ENCODE measurements around the gene AQP2. TPM values are rescaled to one million over a fixed set of nuclear protein-coding genes. Genes with fewer than 3 reads are reported as not detected.

The AQP2 gene
- total RNA-seq, 2 experiments from 2014 or later, result not detected

GRCh38 chr12:49951411-49952240, 1.1 kb downstream of the AQP2 start:
- no peak for TF ChIP-seq CTCF (conservative IDR thresholded peaks at IDR 0.05; ENCODE audit: low read length)
- TF ChIP-seq EZH2phosphoT487 (IDR thresholded peaks at IDR 0.05; ENCODE audit: borderline replicate concordance, low read depth, low read length), result no peak
- H2AFZ ChIP-seq (ENCODE audit: low read length), result no peak overlapping the region

GRCh38 chr12:49952391-49953055, 2.0 kb downstream of the AQP2 start:
- no peak for DNase-seq (ENCODE audit: low spot score)
- Histone ChIP-seq H3K36me3 (ENCODE audit: insufficient read depth, low read length) (no peaks in the 10 kb centered on the region), H3K4me3 (ENCODE audit: low read depth, low read length, poor library complexity, severe bottlenecking) (no peak overlapping the region), H3K9me2 (ENCODE audit: insufficient read depth, low read length) (no peaks in the 10 kb centered on the region), H3K9me3 (ENCODE audit: low read length) (no peaks in the 10 kb centered on the region), H3K27ac (ENCODE audit: low read depth, low read length, poor library complexity, severe bottlenecking) (no peak overlapping the region), H4K20me1 (ENCODE audit: insufficient read depth, low read length) (no peaks in the 10 kb centered on the region), H3K79me2 (ENCODE audit: insufficient read depth, low read depth, low read length) (no peaks in the 10 kb centered on the region), H3K4me1 (ENCODE audit: insufficient read depth, low read length, poor library complexity, severe bottlenecking) (no peaks in the 10 kb centered on the region), H2AFZ (ENCODE audit: low read length) (no peak overlapping the region), H3K4me2 (ENCODE audit: low read length) (no peak overlapping the region)
- no peak for TF ChIP-seq CTCF (conservative IDR thresholded peaks at IDR 0.05; ENCODE audit: low read length)
- intact Hi-C loops (cut with micrococcal nuclease; ENCODE audit: unreplicated experiment), result no loop called here
- CTCF ChIA-PET (ENCODE audit: unreplicated experiment), result no interaction called here
- no TSS peak for BruUV-seq (replicated peaks)
- POLR2A ChIA-PET, result no interaction called here

More at GRCh38 chr12:49951411-49952240, 1.1 kb downstream of the AQP2 start:
- no peak overlapping the region for H3K4me3 ChIP-seq (ENCODE audit: low read depth, low read length, poor library complexity, severe bottlenecking)
- DNase-seq (ENCODE audit: low spot score), result no peak
- no TSS peak for BruUV-seq (replicated peaks)
- no peaks in the 10 kb centered on the region for H3K4me1 ChIP-seq (ENCODE audit: insufficient read depth, low read length, poor library complexity, severe bottlenecking)
- H4K20me1 ChIP-seq (ENCODE audit: insufficient read depth, low read length), result no peaks in the 10 kb centered on the region
- H3K9me3 ChIP-seq (ENCODE audit: low read length), result no peaks in the 10 kb centered on the region
- H3K9me2 ChIP-seq (ENCODE audit: insufficient read depth, low read length), result no peaks in the 10 kb centered on the region
- no peak overlapping the region for H3K27ac ChIP-seq (ENCODE audit: low read depth, low read length, poor library complexity, severe bottlenecking)
- no peaks in the 10 kb centered on the region for H3K79me2 ChIP-seq (ENCODE audit: insufficient read depth, low read depth, low read length)
- ChIA-PET CTCF (ENCODE audit: unreplicated experiment) (no interaction called here), POLR2A (no interaction called here)
- no peaks in the 10 kb centered on the region for H3K36me3 ChIP-seq (ENCODE audit: insufficient read depth, low read length)
- no peak overlapping the region for H3K4me2 ChIP-seq (ENCODE audit: low read length)
- intact Hi-C loops (cut with micrococcal nuclease; ENCODE audit: unreplicated experiment), result no loop called here

GRCh38 chr12:49953151-49953550, 2.6 kb downstream of the AQP2 start:
- Histone ChIP-seq H3K9me3 (ENCODE audit: low read length) (no peaks in the 10 kb centered on the region), H3K36me3 (ENCODE audit: insufficient read depth, low read length) (no peaks in the 10 kb centered on the region), H4K20me1 (ENCODE audit: insufficient read depth, low read length) (no peaks in the 10 kb centered on the region), H2AFZ (ENCODE audit: low read length) (no peak overlapping the region), H3K4me2 (ENCODE audit: low read length) (no peak overlapping the region), H3K79me2 (ENCODE audit: insufficient read depth, low read depth, low read length) (no peaks in the 10 kb centered on the region), H3K4me3 (ENCODE audit: low read depth, low read length, poor library complexity, severe bottlenecking) (no peak overlapping the region), H3K27ac (ENCODE audit: low read depth, low read length, poor library complexity, severe bottlenecking) (no peak overlapping the region), H3K9me2 (ENCODE audit: insufficient read depth, low read length) (no peaks in the 10 kb centered on the region), H3K4me1 (ENCODE audit: insufficient read depth, low read length, poor library complexity, severe bottlenecking) (no peaks in the 10 kb centered on the region)
- intact Hi-C loops (cut with micrococcal nuclease; ENCODE audit: unreplicated experiment), result no loop called here
- TF ChIP-seq EZH2phosphoT487 (IDR thresholded peaks at IDR 0.05; ENCODE audit: borderline replicate concordance, low read depth, low read length) (no peak), CTCF (conservative IDR thresholded peaks at IDR 0.05; ENCODE audit: low read length) (no peak)
- no TSS peak for BruUV-seq (replicated peaks)
- ChIA-PET CTCF (ENCODE audit: unreplicated experiment) (no interaction called here), POLR2A (no interaction called here)
- DNase-seq (ENCODE audit: low spot score), result no peak
